ENCODE data around the gene TMEM238.

TMEM238 gene

DNA sequence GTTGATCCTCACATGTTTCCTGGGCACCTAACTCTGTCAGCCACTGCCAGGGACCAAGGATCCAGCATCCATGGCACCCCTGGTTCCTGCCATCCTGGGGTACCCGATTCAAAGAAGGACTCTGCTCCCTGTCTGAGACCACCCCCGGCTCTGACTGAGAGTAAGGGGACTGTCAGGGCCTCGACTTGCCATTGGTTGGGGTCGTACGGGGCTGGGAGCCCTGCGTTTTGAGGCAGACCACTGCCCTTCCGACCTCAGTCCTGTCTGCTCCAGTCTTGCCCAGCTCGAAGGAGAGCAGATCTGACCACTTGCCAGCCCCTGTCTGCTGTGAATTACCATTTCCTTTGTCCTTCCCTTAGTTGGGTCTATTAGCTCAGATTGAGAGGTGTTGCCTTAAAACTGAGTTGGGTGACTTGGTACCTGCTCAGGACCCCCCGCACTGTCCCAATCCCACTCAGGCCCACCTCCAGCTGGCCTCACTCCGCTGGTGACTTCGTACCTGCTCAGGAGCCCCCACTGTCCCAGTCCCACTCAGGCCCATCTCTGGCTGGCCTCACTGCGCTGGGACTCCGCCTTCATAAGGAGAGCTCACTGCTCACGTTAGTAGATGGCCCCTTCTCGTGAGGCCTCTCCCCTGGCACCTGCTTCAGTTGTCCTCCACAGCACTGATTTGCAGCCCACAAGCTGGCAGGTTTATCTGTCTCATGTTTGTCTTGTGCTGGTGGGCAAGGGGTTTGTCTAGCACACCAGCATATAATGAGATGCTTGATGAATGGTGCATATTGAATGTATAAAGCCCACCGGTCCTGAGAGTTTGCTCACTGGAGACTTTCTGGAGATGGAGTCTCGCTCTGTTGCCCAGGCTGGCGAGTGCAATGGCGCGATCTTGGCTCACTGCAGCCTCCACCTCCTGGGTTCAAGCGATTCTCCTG is 5.6 kb upstream of the TMEM238 start:
- Histone ChIP-seq H3K36me3 (ENCODE audit: low read length) (peaks cover 31% of the 10 kb centered on the region), H3K4me2 (ENCODE audit: low read depth, low read length, poor library complexity, severe bottlenecking) (no peak overlapping the region), H2AFZ (ENCODE audit: low read depth, low read length, severe bottlenecking) (no peak overlapping the region), H3K9ac (ENCODE audit: low read length) (no peak overlapping the region), H3K9me2 (replicated peaks; ENCODE audit: insufficient read depth, low read length) (no peaks in the 10 kb centered on the region), H3F3A (ENCODE audit: insufficient read depth) (peaks cover 49% of the 10 kb centered on the region), H3K9me3 (ENCODE audit: insufficient read depth, low read length) (no peaks in the 10 kb centered on the region), H3K4me3 (ENCODE audit: insufficient read depth, low read length, poor library complexity, severe bottlenecking) (no peak overlapping the region), H3K27me3 (ENCODE audit: low read length) (no peaks in the 10 kb centered on the region), H3K79me2 (ENCODE audit: insufficient read depth, low read length) (peaks cover 21% of the 10 kb centered on the region), H3K27ac (ENCODE audit: low read depth, low read length) (no peak overlapping the region), H4K20me1 (ENCODE audit: low read depth, low read length) (peaks cover 26% of the 10 kb centered on the region)
- no peak for TF ChIP-seq EZH2phosphoT487 (conservative IDR thresholded peaks at IDR 0.05; ENCODE audit: low read length)
- TF ChIP-seq, protein P1, sequence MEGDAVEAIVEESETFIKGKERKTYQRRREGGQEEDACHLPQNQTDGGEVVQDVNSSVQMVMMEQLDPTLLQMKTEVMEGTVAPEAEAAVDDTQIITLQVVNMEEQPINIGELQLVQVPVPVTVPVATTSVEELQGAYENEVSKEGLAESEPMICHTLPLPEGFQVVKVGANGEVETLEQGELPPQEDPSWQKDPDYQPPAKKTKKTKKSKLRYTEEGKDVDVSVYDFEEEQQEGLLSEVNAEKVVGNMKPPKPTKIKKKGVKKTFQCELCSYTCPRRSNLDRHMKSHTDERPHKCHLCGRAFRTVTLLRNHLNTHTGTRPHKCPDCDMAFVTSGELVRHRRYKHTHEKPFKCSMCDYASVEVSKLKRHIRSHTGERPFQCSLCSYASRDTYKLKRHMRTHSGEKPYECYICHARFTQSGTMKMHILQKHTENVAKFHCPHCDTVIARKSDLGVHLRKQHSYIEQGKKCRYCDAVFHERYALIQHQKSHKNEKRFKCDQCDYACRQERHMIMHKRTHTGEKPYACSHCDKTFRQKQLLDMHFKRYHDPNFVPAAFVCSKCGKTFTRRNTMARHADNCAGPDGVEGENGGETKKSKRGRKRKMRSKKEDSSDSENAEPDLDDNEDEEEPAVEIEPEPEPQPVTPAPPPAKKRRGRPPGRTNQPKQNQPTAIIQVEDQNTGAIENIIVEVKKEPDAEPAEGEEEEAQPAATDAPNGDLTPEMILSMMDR (IDR thresholded peaks at IDR 0.05; ENCODE audit: insufficient read depth, low read length, poor library complexity, severe bottlenecking), result no peak

DNA sequence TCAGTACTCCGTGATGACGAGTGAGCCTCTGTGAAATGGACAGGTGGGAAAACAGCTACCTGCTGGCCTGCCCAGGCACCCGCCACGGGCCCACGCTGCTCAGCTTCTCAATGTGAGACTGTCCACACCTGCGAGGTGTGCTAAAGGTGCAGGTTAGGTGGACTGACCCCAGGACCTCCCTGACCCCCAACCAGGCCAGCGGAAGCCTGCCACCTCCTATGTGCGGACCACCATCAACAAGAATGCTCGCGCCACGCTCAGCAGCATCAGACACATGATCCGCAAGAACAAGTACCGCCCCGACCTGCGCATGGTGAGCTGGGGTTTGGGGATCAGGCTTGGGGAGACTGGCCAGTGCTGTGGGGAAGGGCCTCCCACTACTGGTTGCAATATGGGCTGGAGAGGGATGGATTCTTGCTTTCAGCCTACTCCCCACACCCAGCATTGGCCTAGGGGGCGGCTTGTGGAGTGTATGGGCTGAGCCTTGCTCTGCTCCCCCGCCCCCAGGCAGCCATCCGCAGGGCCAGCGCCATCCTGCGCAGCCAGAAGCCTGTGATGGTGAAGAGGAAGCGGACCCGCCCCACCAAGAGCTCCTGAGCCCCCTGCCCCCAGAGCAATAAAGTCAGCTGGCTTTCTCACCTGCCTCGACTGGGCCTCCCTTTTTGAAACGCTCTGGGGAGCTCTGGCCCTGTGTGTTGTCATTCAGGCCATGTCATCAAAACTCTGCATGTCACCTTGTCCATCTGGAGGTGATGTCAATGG is 3.8 kb upstream of the TMEM238 start:
- Histone ChIP-seq H3K4me3 (ENCODE audit: insufficient read depth, low read length, poor library complexity, severe bottlenecking) (peak overlapping the region; percentile 90), H3K79me2 (ENCODE audit: insufficient read depth, low read length) (peaks cover 21% of the 10 kb centered on the region)

DNA sequence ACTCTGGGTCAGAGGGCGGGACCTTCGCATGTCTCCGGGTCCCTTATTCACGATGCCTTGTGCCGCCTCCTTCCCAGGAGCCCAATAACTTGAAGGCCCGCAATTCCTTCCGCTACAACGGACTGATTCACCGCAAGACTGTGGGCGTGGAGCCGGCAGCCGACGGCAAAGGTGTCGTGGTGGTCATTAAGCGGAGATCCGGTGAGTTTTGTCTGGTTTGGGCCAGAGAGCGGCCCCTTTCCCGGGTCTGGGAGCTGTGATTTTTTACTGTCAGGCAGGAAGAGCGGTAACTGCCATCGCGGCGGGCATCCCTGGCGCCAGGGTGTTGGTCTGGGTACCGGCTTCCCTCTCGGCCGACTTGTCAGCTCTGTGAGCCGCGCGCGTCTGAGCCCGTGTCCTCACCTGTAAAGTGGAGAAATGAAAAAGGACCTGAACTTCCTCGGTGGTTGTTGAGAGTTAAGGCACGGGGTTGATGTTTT is 2.4 kb upstream of the TMEM238 start:
- Histone ChIP-seq H3K9me2 (replicated peaks; ENCODE audit: insufficient read depth, low read length) (no peaks in the 10 kb centered on the region), H3K4me2 (ENCODE audit: low read depth, low read length, poor library complexity, severe bottlenecking) (peak overlapping the region; percentile 92), H3F3A (ENCODE audit: insufficient read depth) (peaks cover 49% of the 10 kb centered on the region), H3K79me2 (ENCODE audit: insufficient read depth, low read length) (peaks cover 21% of the 10 kb centered on the region), H2AFZ (ENCODE audit: low read depth, low read length, severe bottlenecking) (no peak overlapping the region), H3K36me3 (ENCODE audit: low read length) (peaks cover 31% of the 10 kb centered on the region), H4K20me1 (ENCODE audit: low read depth, low read length) (peaks cover 26% of the 10 kb centered on the region), H3K9ac (ENCODE audit: low read length) (peak overlapping the region; percentile 98), H3K27ac (ENCODE audit: low read depth, low read length) (peak overlapping the region; percentile 60), H3K27me3 (ENCODE audit: low read length) (no peaks in the 10 kb centered on the region), H3K4me3 (ENCODE audit: insufficient read depth, low read length, poor library complexity, severe bottlenecking) (peak overlapping the region; percentile 90), H3K9me3 (ENCODE audit: insufficient read depth, low read length) (no peaks in the 10 kb centered on the region)
- TF ChIP-seq, protein P1 (IDR thresholded peaks at IDR 0.05; ENCODE audit: insufficient read depth, low read length, poor library complexity, severe bottlenecking), result no peak
- no peak for TF ChIP-seq EZH2phosphoT487 (conservative IDR thresholded peaks at IDR 0.05; ENCODE audit: low read length)

More for the DNA sequence above, 3.8 kb upstream of the TMEM238 start:
- TF ChIP-seq, protein P1 (IDR thresholded peaks at IDR 0.05; ENCODE audit: insufficient read depth, low read length, poor library complexity, severe bottlenecking), result no peak
- no peak for TF ChIP-seq EZH2phosphoT487 (conservative IDR thresholded peaks at IDR 0.05; ENCODE audit: low read length)
- no peaks in the 10 kb centered on the region for H3K27me3 ChIP-seq (ENCODE audit: low read length)
- H2AFZ ChIP-seq (ENCODE audit: low read depth, low read length, severe bottlenecking), result no peak overlapping the region
- H3K27ac ChIP-seq (ENCODE audit: low read depth, low read length), result no peak overlapping the region
- H3K4me2 ChIP-seq (ENCODE audit: low read depth, low read length, poor library complexity, severe bottlenecking), result peak overlapping the region; percentile 92
- H4K20me1 ChIP-seq (ENCODE audit: low read depth, low read length), result peaks cover 26% of the 10 kb centered on the region
- H3K9ac ChIP-seq (ENCODE audit: low read length), result peak overlapping the region; percentile 98
- peaks cover 56% of the 10 kb centered on the region for H3F3A ChIP-seq (ENCODE audit: insufficient read depth)
- no peaks in the 10 kb centered on the region for H3K9me2 ChIP-seq (replicated peaks; ENCODE audit: insufficient read depth, low read length)
- H3K36me3 ChIP-seq (ENCODE audit: low read length), result peaks cover 31% of the 10 kb centered on the region
- H3K9me3 ChIP-seq (ENCODE audit: insufficient read depth, low read length), result no peaks in the 10 kb centered on the region

Data from SU-DHL-6 (cell line).